Measurements from ENCODE around the gene ELFN2.

The ELFN2 gene

GRCh38 chr22:37448516-37449127, 21.3 kb upstream of the ELFN2 start:
- no peak for TF ChIP-seq EZH2 (optimal IDR thresholded peaks at IDR 0.05; ENCODE audit: low read depth, low read length)
- TF ChIP-seq EZH2phosphoT487 (IDR thresholded peaks at IDR 0.05; ENCODE audit: low read length): no peak
- no peak for TF ChIP-seq CTCF (IDR thresholded peaks at IDR 0.05; ENCODE audit: low read length)
- DNase-seq: no peak
- no peaks in the 10 kb centered on the region for H3F3A ChIP-seq (ENCODE audit: insufficient read depth, low read length)

GRCh38 chr22:37445501-37445900, 18.2 kb upstream of the ELFN2 start:
- Histone ChIP-seq H3K9me2 (replicated peaks; ENCODE audit: insufficient read depth, low read length) (no peaks in the 10 kb centered on the region), H3K36me3 (replicated peaks; ENCODE audit: insufficient read depth, low read length) (no peaks in the 10 kb centered on the region), H3K79me2 (ENCODE audit: low read length) (no peaks in the 10 kb centered on the region), H3K27ac (ENCODE audit: low read length) (no peak overlapping the region), H3K4me1 (ENCODE audit: low read length) (0 out of 2 replicates have a peak, but pooled peaks cover 4% of the 10 kb centered on the region), H3K4me3 (ENCODE audit: low read length) (no peak overlapping the region), H4K20me1 (ENCODE audit: insufficient read depth, low read length) (no peaks in the 10 kb centered on the region), H3F3A (ENCODE audit: insufficient read depth, low read length) (no peaks in the 10 kb centered on the region), H3K9me3 (replicated peaks; ENCODE audit: insufficient read depth, low read length) (no peaks in the 10 kb centered on the region), H3K9ac (ENCODE audit: low read length) (no peak overlapping the region), H3K27me3 (replicated peaks; ENCODE audit: insufficient read depth, low read length) (peaks cover 86% of the 10 kb centered on the region), H2AFZ (ENCODE audit: low read length) (no peak overlapping the region), H3K4me2 (ENCODE audit: low read depth, low read length) (no peak overlapping the region)
- DNase-seq: no peak
- no peak for TF ChIP-seq EZH2phosphoT487 (IDR thresholded peaks at IDR 0.05; ENCODE audit: low read length)
- no peak for TF ChIP-seq EZH2 (optimal IDR thresholded peaks at IDR 0.05; ENCODE audit: low read depth, low read length)
- TF ChIP-seq CTCF (IDR thresholded peaks at IDR 0.05; ENCODE audit: low read length): no peak

More at GRCh38 chr22:37448516-37449127, 21.3 kb upstream of the ELFN2 start:
- Histone ChIP-seq H2AFZ (ENCODE audit: low read length) (no peak overlapping the region), H3K27ac (ENCODE audit: low read length) (no peak overlapping the region), H3K27me3 (replicated peaks; ENCODE audit: insufficient read depth, low read length) (peaks cover 67% of the 10 kb centered on the region), H3K4me1 (ENCODE audit: low read length) (no peaks in the 10 kb centered on the region), H3K36me3 (replicated peaks; ENCODE audit: insufficient read depth, low read length) (no peaks in the 10 kb centered on the region), H3K9me3 (replicated peaks; ENCODE audit: insufficient read depth, low read length) (no peaks in the 10 kb centered on the region), H3K4me2 (ENCODE audit: low read depth, low read length) (no peak overlapping the region), H3K79me2 (ENCODE audit: low read length) (no peaks in the 10 kb centered on the region), H3K4me3 (ENCODE audit: low read length) (no peak overlapping the region), H4K20me1 (ENCODE audit: insufficient read depth, low read length) (no peaks in the 10 kb centered on the region), H3K9ac (ENCODE audit: low read length) (no peak overlapping the region), H3K9me2 (replicated peaks; ENCODE audit: insufficient read depth, low read length) (no peaks in the 10 kb centered on the region)

GRCh38 chr22:37443977-37444376, 16.7 kb upstream of the ELFN2 start:
- H3K27ac ChIP-seq (ENCODE audit: low read length): no peak overlapping the region
- no peaks in the 10 kb centered on the region for H3K9me3 ChIP-seq (replicated peaks; ENCODE audit: insufficient read depth, low read length)
- DNase-seq: no peak
- H3K4me1 ChIP-seq (ENCODE audit: low read length): 0 out of 2 replicates have a peak, but pooled peaks cover 4% of the 10 kb centered on the region
- no peaks in the 10 kb centered on the region for H3K36me3 ChIP-seq (replicated peaks; ENCODE audit: insufficient read depth, low read length)
- no peaks in the 10 kb centered on the region for H3F3A ChIP-seq (ENCODE audit: insufficient read depth, low read length)
- H3K9ac ChIP-seq (ENCODE audit: low read length): no peak overlapping the region
- no peak overlapping the region for H3K4me2 ChIP-seq (ENCODE audit: low read depth, low read length)
- TF ChIP-seq CTCF (IDR thresholded peaks at IDR 0.05; ENCODE audit: low read length) (no peak), EZH2phosphoT487 (IDR thresholded peaks at IDR 0.05; ENCODE audit: low read length) (no peak), EZH2 (optimal IDR thresholded peaks at IDR 0.05; ENCODE audit: low read depth, low read length) (no peak)
- peaks cover 87% of the 10 kb centered on the region for H3K27me3 ChIP-seq (replicated peaks; ENCODE audit: insufficient read depth, low read length)
- H3K9me2 ChIP-seq (replicated peaks; ENCODE audit: insufficient read depth, low read length): no peaks in the 10 kb centered on the region
- no peak overlapping the region for H3K4me3 ChIP-seq (ENCODE audit: low read length)
- no peak overlapping the region for H2AFZ ChIP-seq (ENCODE audit: low read length)
- no peaks in the 10 kb centered on the region for H3K79me2 ChIP-seq (ENCODE audit: low read length)
- H4K20me1 ChIP-seq (ENCODE audit: insufficient read depth, low read length): no peaks in the 10 kb centered on the region

Data from MM.1S (cell line).